ENCODE measurements around the gene ZNF280B.

- TF ChIP-seq TCF4 (CRISPR knock-in tag; IDR thresholded peaks at IDR 0.05; ENCODE audit: borderline replicate concordance) (no peak), ZFP30 (CRISPR knock-in tag; IDR thresholded peaks at IDR 0.05) (no peak), CSRNP3 (CRISPR knock-in tag; IDR thresholded peaks at IDR 0.05) (no peak), OSR1 (CRISPR knock-in tag; IDR thresholded peaks at IDR 0.05) (no peak), GLIS3 (CRISPR knock-in tag; IDR thresholded peaks at IDR 0.05) (no peak), ARNTL (CRISPR knock-in tag; IDR thresholded peaks at IDR 0.05; ENCODE audit: borderline replicate concordance, low read depth) (no peak), BACH2 (CRISPR knock-in tag; IDR thresholded peaks at IDR 0.05; ENCODE audit: borderline replicate concordance) (no peak), TOX (CRISPR knock-in tag; IDR thresholded peaks at IDR 0.05; ENCODE audit: borderline replicate concordance) (no peak), ZC3H10 (CRISPR knock-in tag; IDR thresholded peaks at IDR 0.05) (no peak)
- TF ChIP-seq, protein P1, sequence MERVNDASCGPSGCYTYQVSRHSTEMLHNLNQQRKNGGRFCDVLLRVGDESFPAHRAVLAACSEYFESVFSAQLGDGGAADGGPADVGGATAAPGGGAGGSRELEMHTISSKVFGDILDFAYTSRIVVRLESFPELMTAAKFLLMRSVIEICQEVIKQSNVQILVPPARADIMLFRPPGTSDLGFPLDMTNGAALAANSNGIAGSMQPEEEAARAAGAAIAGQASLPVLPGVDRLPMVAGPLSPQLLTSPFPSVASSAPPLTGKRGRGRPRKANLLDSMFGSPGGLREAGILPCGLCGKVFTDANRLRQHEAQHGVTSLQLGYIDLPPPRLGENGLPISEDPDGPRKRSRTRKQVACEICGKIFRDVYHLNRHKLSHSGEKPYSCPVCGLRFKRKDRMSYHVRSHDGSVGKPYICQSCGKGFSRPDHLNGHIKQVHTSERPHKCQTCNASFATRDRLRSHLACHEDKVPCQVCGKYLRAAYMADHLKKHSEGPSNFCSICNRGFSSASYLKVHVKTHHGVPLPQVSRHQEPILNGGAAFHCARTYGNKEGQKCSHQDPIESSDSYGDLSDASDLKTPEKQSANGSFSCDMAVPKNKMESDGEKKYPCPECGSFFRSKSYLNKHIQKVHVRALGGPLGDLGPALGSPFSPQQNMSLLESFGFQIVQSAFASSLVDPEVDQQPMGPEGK (CRISPR knock-in tag; IDR thresholded peaks at IDR 0.05; ENCODE audit: borderline replicate concordance) = no peak
Observed at GRCh38 chr22:22479116-22479515, 29.4 kb downstream of the ZNF280B start.
